ENCODE data around the gene TMEM219. TPM values are rescaled to one million over a fixed set of nuclear protein-coding genes. Genes with fewer than 3 reads are reported as not detected.

TMEM219 gene
- total RNA-seq, 1 experiment from 2014 or later = 60.8 TPM

DNA sequence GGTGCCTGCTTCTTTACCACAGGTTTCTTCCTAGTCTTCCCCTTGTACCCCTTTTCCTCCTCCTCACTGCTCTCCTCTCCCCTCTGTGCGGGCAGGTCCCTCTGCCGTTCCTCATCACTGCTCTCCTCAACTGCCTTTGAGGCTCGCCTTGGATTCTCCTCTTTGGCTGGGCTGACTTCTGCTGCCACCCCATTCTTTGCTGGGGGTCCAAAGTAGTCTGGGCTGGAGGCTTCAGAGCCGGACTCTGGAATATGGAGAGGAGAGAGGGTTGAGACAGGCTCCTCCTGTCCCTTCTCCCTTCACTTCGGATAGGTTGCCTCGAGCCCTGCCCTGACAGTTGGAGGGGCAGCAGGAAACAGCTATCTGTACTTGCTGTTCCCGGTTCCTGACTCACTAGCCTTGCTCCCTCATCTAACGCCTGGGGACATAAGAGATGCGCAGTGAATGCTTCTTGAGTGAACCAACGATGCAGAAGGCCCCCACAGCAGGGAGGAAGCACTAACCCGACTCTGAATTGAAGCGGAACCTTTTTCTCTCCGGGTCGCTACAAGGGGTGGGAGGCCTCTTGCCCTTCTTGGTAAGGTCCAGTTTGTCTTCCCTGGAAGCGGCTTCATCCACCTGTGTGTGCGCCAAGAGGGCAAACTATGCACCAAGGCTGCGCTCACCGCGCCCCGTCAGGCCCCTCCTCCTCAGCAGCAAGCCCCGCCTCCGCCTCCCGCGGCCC lies 32.9 kb downstream of the TMEM219 start:
- DNase-seq (ENCODE audit: low spot score) = no peak

DNA sequence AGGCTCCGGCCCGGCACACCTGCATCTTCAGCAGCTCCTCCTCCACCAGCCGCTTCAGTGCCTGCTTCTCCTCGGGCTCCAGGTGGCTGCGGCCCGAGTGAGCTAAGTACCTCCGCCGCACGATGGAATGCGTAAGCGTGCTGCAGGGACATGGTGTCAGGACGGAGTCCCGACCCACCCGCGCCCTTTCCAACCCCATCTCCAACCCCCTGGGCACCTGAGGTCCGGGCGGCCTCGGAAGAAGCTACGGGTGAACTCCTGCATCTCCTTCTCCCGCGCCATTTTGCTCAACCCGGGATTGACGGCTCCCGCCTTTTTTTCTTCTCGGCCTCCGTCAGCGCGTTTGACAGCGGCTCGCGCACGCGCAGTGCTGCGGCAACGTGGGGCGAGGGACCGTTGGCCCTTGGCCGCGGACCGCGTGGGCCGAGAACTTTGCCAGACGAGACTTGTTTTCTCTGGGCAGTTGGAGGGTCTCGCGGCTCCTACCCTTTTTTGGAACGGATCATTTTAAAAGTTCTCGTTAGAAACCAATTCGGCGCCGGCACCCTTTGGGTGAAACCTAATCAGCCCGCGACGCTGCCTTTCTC lies 33.5 kb downstream of the TMEM219 start, which contains the start of gene HIRIP3:
Gene HIRIP3 (minus strand): TSS at position 294 of the 587 bp plus-strand sequence. CDS start 12 bp downstream, at position 282.
- peak; percentile 70 for DNase-seq (ENCODE audit: low spot score)

- peak; percentile 96 for DNase-seq (ENCODE audit: low spot score)
Measured at GRCh38 chr16:29995911-29996765, 34.3 kb downstream of the TMEM219 start, which contains the start of gene INO80E. Gene INO80E (plus strand): TSS chr16:29996241. CDS start chr16:29996311, 70 bp downstream.

- no peak for DNase-seq (ENCODE audit: low spot score)
Measured at GRCh38 chr16:29996766-29997250, 34.9 kb downstream of the TMEM219 start.

- DNase-seq (ENCODE audit: low spot score) = no peak
Measured at GRCh38 chr16:29999605-30000004, 37.7 kb downstream of the TMEM219 start.

DNA sequence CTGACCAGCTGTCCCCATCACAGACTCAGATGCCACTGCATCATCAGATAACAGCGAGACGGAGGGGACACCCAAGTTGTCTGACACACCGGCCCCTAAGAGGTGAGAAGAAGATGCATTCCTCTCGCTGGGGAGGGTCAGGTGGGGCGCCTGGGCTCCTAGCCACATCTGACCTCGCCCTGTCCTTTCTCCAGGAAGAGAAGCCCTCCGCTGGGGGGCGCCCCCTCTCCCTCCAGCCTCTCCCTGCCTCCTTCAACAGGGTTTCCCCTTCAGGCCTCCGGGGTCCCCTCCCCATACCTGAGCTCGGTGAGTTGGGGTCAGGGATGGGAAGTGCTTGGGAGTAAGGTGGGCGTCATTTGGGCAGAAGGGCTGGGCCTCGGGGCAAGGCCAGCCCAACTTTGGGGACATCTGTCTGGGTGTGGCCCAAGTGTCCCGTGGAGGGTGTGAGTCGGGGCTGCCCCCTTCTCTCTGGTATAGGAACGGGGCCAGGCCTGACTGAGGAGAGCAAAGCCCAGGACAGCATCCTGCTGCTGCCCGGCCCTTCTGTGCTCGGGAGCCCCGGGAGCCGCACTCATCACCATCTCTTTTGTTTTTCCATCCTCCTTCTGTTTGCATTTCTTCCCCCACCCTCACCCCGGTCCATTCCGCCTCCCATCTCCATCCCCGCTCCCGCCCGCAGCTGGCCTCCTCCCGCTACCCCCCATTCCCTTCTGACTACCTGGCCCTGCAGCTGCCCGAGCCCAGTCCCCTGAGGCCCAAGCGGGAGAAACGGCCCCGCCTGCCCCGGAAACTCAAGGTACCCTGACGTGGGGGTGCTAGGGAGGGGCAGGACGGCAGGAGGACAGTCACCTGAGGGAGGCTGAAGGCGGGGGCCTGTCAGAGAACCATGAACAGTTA lies 39.1 kb downstream of the TMEM219 start:
- DNase-seq (ENCODE audit: low spot score) = no peak

GRCh38 chr16:30002614-30003346 lies 40.9 kb downstream of the TMEM219 start:
- no peak for DNase-seq (ENCODE audit: low spot score)

DNA sequence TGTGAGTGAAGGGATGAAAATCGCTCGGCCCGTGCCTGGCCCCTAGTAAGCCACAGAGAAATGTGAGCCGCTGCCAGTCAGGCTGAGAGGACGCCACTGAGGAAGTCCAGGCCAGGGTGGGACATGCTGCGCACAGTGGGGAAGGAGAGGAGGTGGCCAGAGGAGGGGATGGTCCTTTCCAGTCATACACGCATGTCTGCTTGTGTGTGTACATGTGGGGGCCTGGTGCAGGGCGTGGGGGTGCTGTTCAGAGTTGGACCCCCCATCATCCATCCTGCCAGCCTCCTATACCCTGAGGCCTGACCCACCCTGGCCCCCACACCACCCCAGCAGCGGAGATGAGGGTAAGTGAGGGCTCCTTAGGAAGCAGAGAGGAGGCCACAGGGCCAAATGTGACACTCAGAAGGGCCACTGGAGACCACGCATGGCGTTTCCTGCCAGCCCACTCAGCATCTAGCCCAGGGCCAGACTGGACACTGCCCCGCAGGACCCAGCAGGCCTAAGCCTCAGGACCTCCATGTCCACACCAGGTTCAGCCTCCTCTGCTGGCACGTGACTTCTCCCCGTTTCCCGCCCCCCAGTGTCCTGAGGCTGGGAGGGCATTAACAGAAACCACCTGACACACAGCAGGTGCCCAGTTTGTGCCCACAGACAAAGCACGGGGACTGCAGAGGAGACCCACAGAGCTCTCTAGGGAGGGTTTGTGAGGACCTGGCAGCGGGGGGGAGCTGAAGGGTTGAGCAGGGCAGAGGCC lies 42.0 kb downstream of the TMEM219 start:
- DNase-seq (ENCODE audit: low spot score) = no peak

DNA sequence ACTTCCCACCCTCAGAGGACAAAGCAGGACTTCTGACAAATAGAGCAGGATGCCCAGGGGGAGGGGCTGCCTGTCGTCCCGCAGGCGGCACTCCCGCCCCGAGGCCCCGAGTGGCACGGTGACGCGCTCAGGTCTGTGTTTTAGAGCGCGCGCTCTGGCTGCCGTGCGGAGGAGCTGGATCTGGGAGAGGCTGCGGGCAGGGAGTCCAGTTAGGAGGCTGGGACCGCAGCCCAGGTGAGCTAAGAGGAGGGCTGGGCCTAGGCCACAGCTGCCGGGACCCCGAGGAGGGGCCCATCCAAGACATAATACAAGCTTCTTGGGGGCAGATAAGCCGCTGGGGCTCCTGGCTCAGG lies 42.5 kb downstream of the TMEM219 start:
- DNase-seq (ENCODE audit: low spot score) = no peak

DNA sequence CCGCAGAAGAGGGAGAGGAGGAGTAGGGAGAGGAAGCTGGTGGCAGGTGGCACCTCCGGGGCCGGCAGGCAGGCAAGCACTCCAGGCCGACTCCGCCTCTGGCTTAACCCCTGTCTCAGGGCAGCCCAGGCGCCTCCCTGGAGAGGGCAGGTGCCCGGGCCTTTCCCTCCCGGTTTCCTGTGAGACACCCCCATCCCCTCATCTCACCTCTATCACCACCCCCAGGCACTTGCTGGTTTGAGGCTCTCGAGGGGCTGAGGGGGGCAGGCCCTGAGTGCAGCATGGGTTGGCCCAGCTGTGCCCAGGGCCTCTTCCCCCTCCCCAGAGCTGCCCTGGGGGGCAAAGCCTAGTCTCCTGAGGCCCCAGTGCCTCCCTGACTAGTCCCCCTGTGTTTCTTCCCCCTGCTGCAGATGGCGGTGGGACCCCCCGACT lies 42.9 kb downstream of the TMEM219 start:
- DNase-seq (ENCODE audit: low spot score) = no peak

GRCh38 chr16:30005341-30006094 lies 43.6 kb downstream of the TMEM219 start:
- DNase-seq (ENCODE audit: low spot score) = no peak

- no peak for DNase-seq (ENCODE audit: low spot score)
Measured at GRCh38 chr16:30006095-30006473, 44.2 kb downstream of the TMEM219 start.

DNA sequence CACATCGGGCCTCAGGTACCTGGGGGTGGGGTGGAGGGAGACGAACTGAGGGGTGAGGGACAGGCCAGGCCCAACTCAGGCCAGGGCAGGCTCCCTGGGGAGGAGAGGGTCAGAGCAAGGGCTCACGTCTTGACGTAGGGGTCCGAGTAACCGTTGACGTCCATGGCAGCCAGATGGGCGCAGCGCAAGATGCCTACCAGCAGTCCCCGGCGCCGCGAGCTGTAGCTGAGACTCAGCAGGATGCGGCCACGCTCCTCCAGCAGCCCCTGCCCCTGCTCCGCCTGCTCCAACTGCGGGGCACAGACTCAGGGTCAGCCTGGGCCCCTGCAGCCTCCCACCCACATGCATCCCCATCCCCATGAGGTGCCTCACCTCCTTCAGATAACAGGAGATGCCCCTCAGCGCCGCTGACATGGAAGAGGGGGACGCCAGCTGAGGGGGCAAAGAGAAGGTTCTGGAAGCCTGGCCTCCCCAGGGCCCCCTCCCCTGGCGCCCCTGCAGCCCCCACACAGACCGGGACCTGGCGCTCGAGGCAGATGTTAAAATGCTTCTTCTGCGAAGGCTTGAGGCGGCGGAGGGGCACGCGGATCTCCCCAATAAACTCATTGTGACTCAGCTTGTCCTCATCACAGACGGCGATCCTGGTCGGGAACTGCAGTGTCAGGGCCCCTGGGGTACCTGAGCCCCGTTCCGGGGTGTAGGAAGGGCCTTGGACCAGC lies 44.9 kb downstream of the TMEM219 start:
- DNase-seq (ENCODE audit: low spot score) = no peak

GRCh38 chr16:30007378-30007895 lies 45.6 kb downstream of the TMEM219 start:
- no peak for DNase-seq (ENCODE audit: low spot score)

GRCh38 chr16:30009085-30009862 lies 47.4 kb downstream of the TMEM219 start:
- no peak for DNase-seq (ENCODE audit: low spot score)

DNA sequence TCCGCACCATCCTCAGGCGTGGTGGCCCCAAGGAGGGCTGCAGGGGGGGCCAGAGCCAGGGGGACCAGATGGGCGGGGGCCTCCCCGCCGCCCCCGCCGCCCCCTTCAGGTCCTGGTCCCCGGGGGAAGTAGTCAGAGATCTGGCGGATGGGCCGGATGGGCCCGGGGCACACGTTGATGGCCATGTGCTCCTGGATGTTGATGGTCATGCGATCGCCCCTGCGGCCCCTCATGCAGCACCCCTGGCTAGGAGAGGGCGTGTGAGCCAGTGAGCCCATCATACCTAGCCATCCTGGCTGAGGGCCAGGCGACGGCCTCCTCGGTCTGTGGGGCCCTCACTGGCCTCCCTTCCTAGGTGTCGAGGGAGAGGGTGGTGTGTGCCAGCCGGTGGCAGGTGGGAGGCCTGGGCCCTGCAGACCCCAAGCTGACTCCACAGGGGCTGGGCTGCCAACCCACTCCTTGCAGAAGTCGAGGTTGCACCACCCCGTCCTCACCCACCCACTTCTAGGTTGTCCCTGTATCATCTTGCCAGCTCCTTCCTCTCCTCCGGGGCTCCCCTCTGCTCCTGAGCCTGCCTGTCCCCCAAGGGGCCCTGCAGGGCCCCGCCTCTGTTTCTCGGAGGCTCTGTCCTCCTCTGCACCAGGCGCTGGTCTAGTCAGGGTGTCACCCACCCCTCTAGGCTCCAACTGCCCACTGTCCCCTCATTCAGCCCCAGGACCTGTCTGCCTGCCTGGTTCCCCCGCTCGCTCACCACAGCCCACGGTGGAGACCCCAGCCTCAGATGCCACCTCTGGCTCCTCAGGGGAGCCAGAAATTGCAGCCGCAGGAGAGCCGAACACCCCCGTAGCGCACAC lies 48.3 kb downstream of the TMEM219 start:
- DNase-seq (ENCODE audit: low spot score) = no peak

Data from H4 (cell line).